Thymus (tissue), 11 donors: Measurements from ENCODE around the gene RBFOX1. TPM values are rescaled to one million over a fixed set of nuclear protein-coding genes. Genes with fewer than 3 reads are reported as not detected.

Source experiments
- DNase-seq, 9 donors: peaks; one replicate each; pipeline ENCODE4 v3.0.0-alpha.2; 2013; ENCODE audit warnings: low spot score in 9 of 9, low read depth in 6 of 9, missing footprints in 1 of 9
- H3K27ac ChIP-seq, 2 donors: one replicate each; pipeline ENCODE4 v1.5.1; 2013; ENCODE audit warnings: control low read depth in 1 of 2, low read depth in 1 of 2, low read length in 1 of 2, mild to moderate bottlenecking in 1 of 2, moderate library complexity in 1 of 2
- H3K27me3 ChIP-seq, 2 donors: one replicate each; pipeline ENCODE4 v1.5.1; 2013; ENCODE audit warnings: low read length in 1 of 2; ENCODE audit not compliant: control insufficient read depth in 2 of 2, insufficient read depth in 1 of 2
- H3K36me3 ChIP-seq, 2 donors: one replicate each; pipeline ENCODE4 v1.5.1; 2013; ENCODE audit warnings: low read length in 1 of 2, mild to moderate bottlenecking in 1 of 2, moderate library complexity in 1 of 2; ENCODE audit not compliant: control insufficient read depth in 2 of 2, insufficient read depth in 2 of 2
- H3K4me1 ChIP-seq, 2 donors: one replicate each; pipeline ENCODE4 v1.5.1; 2013; ENCODE audit warnings: low read length in 2 of 2; ENCODE audit not compliant: control insufficient read depth in 2 of 2, insufficient read depth in 2 of 2
- H3K4me3 ChIP-seq, 2 donors: one replicate each; pipeline ENCODE4 v1.5.1; 2013; ENCODE audit warnings: low read length in 2 of 2, control low read depth in 1 of 2, mild to moderate bottlenecking in 1 of 2
- H3K9me3 ChIP-seq, 2 donors: one replicate each; pipeline ENCODE4 v1.5.1; 2013; ENCODE audit warnings: low read length in 1 of 2, mild to moderate bottlenecking in 1 of 2; ENCODE audit not compliant: control insufficient read depth in 2 of 2, insufficient read depth in 1 of 2
- WGBS: extraction: QIAGEN DNeasy Blood & Tissue Kit; methylation state at CpG from one replicate; pipeline ENCODE4 v1.1.7; 2013; 5-methylcytosine and 5-hydroxymethylcytosine counted together
- polyA plus RNA-seq: library from polyadenylated mRNA; stranded (reverse); fragments of 200-250 nt; gene quantifications from one replicate; pipeline ENCODE4 v1.2.3, GENCODE V29; 2013
- total RNA-seq: library from RNA; stranded (reverse); fragments of 120-200 nt; gene quantifications from one replicate; pipeline ENCODE4 v1.2.4, GENCODE V29; 2013
- donor health status: healthy.

RBFOX1 gene
- total and polyA plus RNA-seq, 2 donors, result 0.23 to 0.52 TPM

- WGBS, result 91% methylated on average over 6 of the region's 6 CpGs
- no peaks in the 10 kb centered on the region for H3K4me1 ChIP-seq
- DNase-seq, result no peak
Measured at GRCh38 chr16:7362231-7362630, 29.6 kb downstream of the RBFOX1 start.

GRCh38 chr16:7363422-7364417 is 31.1 kb downstream of the RBFOX1 start:
- no peak for DNase-seq
- H3K4me3 ChIP-seq, result no peak overlapping the region
- H3K27ac ChIP-seq, result no peak overlapping the region
- H3K36me3 ChIP-seq, result no peaks in the 10 kb centered on the region
- H3K27me3 ChIP-seq, result no peaks in the 10 kb centered on the region
- no peaks in the 10 kb centered on the region for H3K9me3 ChIP-seq
- no peaks in the 10 kb centered on the region for H3K4me1 ChIP-seq
- whole genome bisulfite sequencing, result 46% methylated on average over 18 of the region's 18 CpGs

More at GRCh38 chr16:7362231-7362630, 29.6 kb downstream of the RBFOX1 start:
- no peaks in the 10 kb centered on the region for H3K9me3 ChIP-seq
- no peaks in the 10 kb centered on the region for H3K36me3 ChIP-seq
- no peak overlapping the region for H3K4me3 ChIP-seq
- no peak overlapping the region for H3K27ac ChIP-seq
- no peaks in the 10 kb centered on the region for H3K27me3 ChIP-seq

GRCh38 chr16:7366041-7366440 is 33.4 kb downstream of the RBFOX1 start:
- no peak for DNase-seq
- Histone ChIP-seq H3K27me3 (no peaks in the 10 kb centered on the region), H3K4me3 (no peak overlapping the region), H3K9me3 (no peaks in the 10 kb centered on the region), H3K4me1 (no peaks in the 10 kb centered on the region), H3K27ac (no peak overlapping the region), H3K36me3 (no peaks in the 10 kb centered on the region)
- 84% methylated on average over 7 of the region's 7 CpGs for WGBS

GRCh38 chr16:7366993-7367880 is 34.6 kb downstream of the RBFOX1 start:
- DNase-seq, result no peak
- Histone ChIP-seq H3K4me3 (no peak overlapping the region), H3K4me1 (no peaks in the 10 kb centered on the region), H3K36me3 (no peaks in the 10 kb centered on the region), H3K27me3 (no peaks in the 10 kb centered on the region), H3K27ac (no peak overlapping the region), H3K9me3 (no peaks in the 10 kb centered on the region)
- 85% methylated on average over 8 of the region's 8 CpGs for WGBS

- H3K27ac ChIP-seq, result no peak overlapping the region
- no peak for DNase-seq
- H3K9me3 ChIP-seq, result no peaks in the 10 kb centered on the region
- H3K4me1 ChIP-seq, result no peaks in the 10 kb centered on the region
- H3K27me3 ChIP-seq, result no peaks in the 10 kb centered on the region
- WGBS, result 55% methylated on average over 4 of the region's 4 CpGs
- no peak overlapping the region for H3K4me3 ChIP-seq
- no peaks in the 10 kb centered on the region for H3K36me3 ChIP-seq
Measured at GRCh38 chr16:7369204-7369603, 36.6 kb downstream of the RBFOX1 start.

GRCh38 chr16:7372095-7372494 is 39.5 kb downstream of the RBFOX1 start:
- WGBS, result 95% methylated on average over 4 of the region's 4 CpGs
- Histone ChIP-seq H3K4me3 (no peak overlapping the region), H3K27me3 (no peaks in the 10 kb centered on the region), H3K27ac (no peak overlapping the region), H3K36me3 (no peaks in the 10 kb centered on the region), H3K4me1 (no peaks in the 10 kb centered on the region), H3K9me3 (no peaks in the 10 kb centered on the region)
- no peak for DNase-seq

GRCh38 chr16:7373776-7374175 is 41.1 kb downstream of the RBFOX1 start:
- Histone ChIP-seq H3K27me3 (no peaks in the 10 kb centered on the region), H3K27ac (no peak overlapping the region), H3K9me3 (no peaks in the 10 kb centered on the region), H3K4me3 (no peak overlapping the region), H3K4me1 (no peaks in the 10 kb centered on the region), H3K36me3 (no peaks in the 10 kb centered on the region)
- 89% methylated on average over 5 of the region's 5 CpGs for WGBS
- no peak for DNase-seq

GRCh38 chr16:7374614-7375174 is 42.0 kb downstream of the RBFOX1 start:
- no peak for DNase-seq
- no peaks in the 10 kb centered on the region for H3K4me1 ChIP-seq
- H3K27ac ChIP-seq, result no peak overlapping the region
- H3K9me3 ChIP-seq, result no peaks in the 10 kb centered on the region
- H3K27me3 ChIP-seq, result no peaks in the 10 kb centered on the region
- H3K4me3 ChIP-seq, result no peak overlapping the region
- no peaks in the 10 kb centered on the region for H3K36me3 ChIP-seq
- 91% methylated on average over 9 of the region's 9 CpGs for WGBS
